Activated CD8-positive, alpha-beta memory T cell treated with anti-CD3 and anti-CD28 coated beads for 1 hour (primary cell): Measurements from ENCODE around the gene WDR74.
"Not testable (repeated sequence)": the region's sequence is repeated elsewhere in the genome, so short reads cannot be mapped to it uniquely, and the experiment has no call there.

Source experiments
- DNase-seq, 2 donors: peaks; one replicate each; pipeline ENCODE4 v3.0.0-alpha.2; 2020; ENCODE audit warnings: low read depth in 1 of 2; ENCODE audit errors: extremely low read depth in 1 of 2

Gene WDR74

DNA sequence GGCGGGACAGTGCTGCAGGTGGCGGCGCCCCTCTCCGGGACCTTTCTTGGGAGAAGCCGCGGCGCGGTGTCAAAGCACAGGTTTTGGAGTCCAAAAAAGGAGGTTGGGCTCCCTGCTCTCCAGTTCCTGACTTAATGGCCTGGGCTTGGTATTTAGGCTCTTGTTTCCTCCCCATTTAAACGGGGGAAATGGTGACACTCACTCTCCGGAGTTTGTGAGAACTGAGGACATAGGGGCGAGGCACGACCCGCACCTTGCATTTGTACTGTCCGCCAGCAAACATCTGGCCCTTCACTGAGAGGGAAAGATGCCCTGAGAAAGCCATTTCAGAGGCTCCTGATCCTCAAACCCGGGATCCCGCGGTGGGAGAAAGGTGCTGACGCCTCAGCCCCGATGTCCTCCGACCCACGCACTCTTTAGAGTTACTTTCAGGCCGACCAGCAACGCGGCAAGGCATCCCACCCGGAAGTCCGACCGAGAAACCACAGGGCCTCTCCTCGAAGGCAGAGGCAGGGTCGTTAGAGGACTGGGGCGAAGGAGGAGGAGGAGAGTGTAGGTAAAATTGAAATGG, 2.9 kb upstream of the WDR74 start:
- DNase-seq: no peak

DNA sequence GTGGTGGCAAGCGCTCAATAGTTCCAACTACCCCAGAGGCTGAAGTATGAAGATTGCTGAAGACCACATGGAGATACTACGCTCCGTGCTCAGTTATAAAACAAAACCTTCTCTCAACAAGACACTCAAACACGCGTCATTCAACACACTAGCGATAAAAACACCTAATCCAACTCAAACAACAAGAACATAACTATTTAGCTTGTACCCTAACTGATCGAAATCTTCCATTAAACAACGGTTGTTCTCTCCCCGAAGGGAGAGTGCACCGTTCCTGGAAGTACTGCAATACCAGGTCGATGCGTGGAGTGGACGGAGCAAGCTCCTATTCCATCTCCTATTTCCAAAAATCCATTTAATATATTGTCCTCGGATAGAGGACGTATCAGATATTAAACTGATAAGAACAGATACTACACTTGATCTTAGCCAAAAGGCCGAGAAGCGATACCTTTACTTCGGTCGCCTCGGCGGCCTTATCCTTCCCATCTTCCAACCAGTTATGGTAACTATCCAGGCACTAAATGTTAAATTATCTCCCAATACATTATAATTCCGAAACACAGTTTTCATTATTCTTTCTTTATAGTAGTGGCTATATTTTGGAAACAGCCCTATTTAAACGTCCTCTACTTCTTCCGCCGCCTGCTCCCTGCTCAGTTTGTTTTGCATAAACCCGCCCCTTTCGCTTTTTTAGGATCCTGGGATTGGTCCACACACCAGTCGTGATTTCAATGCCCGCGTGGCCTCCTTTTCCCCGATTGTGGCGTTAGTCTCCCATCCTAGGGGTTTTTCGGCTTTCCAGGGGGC, 2.2 kb upstream of the WDR74 start:
- peak; percentile 49 to 59 for DNase-seq

DNA sequence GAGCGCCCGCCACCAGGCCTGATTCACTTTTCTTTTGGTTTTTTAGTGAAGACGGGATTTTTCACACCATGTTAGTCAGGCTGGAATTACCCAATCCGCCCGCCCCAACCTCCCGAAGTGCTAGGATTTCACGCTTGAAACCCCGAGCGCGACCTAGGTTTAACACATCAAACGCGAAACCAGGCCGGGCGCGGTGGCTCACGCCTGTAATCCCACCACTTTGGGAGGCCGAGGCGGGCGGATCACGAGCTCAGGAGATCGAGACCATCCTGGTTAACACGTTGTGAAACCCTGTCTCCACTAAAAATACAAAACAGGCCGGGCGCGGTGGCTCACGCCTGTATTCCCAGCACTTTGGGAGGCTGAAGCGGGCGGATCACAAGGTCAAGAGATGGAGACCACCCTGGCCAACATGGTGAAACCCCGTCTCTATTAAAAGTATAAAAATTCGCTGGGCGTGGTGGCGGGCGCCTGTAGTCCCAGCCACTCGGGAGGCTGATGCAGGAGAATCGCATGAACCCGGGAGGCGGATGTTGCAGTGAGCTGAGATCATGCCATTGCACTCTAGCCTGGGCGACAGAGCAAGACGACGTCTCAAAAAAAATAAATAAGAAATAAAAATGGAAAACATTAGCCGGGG, 1.5 kb upstream of the WDR74 start:
- peak; percentile 55 to 58 for DNase-seq

DNA sequence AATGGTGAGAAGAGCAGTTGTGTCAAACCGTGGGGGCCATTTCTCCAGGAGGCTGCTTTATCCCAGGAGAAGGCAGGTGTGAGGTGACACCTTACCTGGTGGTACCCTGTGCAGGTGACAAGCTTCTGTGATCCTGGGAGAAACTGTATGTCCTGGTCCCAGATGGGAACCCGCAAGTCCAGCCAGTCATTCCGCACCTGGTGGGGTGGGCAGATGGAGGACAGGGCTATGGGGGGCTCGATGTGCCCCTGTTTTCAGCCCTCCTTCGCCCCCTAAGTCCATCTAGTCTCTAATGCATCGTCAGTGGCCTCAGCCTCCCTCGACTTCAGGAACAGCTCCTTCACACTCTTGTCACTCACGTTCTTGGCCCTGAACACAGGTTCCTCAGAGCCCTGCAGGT, 4.1 kb downstream of the WDR74 start:
- DNase-seq: no peak

DNA sequence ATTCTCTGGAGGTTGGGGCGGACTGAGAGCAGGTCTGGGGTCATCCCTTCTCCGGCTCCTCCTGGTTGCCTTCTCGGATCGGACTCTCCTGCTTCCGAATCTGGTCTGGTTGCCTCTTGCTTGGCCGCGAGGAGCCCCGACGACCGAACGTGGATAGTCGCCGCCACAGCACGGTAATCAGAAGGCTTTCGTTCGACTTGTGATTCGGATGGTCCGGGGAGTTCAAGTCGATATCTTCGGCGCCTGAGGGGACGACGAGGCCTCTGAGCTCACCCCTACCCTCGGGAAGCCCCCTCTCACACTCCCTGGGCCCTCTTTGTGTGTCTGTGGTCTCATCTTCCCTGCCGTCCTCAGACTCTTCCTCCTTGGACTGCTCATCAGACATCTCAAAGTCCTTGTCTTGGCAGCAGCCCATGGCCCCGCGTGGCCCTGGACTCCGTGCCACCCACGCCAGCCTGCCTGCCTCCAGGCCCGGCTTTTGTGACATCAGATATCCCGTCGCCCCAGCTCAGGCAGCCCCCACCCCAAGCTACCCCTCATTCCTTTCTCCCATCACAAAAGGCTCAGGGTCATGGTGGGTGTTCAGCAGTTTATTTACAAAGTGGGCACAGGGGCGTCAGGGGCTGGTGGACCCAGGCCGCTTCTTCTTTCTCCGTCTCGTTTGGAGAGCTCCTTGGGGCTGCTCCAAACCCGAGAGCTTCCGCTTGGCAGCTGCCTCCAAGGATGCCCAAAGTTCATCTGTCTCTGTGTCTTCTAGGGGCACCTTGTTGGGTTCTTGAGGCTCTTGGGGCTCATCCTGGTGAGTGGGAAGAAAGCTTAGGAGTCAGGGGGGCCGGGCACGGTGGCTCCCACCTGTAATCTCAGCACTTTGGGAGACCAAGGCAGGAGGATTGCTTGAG, 6.8 kb downstream of the WDR74 start, which contains the start of gene TEX54:
TEX54 (minus strand) TSS at position 506 of the 899 bp plus-strand sequence.
- DNase-seq: no peak

DNA sequence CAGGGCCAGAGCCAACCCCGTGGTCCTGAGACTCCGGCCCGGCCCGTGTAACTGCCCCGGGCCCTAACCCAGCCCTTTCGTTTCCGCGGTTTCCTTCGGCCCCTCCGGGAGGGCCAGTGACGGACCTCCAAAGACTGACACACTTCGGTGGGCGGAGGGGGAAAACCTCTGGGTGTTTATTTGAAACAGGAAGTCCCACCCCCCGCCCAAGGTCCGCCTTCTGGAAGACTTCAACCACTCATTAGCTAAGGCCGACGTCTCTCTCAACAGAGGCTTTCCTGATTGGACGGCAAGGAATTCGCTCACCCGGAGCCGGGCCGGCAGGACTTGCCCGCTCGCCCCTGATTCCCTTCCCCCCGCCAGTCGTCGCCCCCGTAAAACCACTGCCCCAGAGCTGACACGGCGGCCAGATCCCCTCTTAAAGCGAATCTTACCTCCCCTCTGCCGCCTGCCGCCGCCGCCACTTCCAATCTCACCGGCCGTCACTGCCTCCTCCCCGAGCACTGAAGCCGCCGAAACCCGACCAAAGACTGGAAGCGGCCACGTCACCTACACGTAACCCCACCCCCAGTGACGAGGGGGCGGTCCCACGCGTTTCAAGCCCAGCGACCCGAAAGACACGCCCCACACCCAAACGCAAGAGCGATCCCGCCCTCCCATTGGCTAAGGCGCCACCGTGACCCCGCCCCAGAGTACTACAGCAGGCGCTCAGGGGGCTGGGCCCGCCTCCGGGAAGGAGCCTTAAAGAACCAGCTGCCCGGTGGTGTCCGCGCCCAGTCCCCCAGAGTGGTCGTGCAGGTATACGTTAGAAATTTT, 7.7 kb downstream of the WDR74 start, which contains the start of gene STX5:
STX5 (minus strand) TSS at position 532 of the 816 bp plus-strand sequence. CDS start 808 bp downstream, outside the sequence.
- DNase-seq: peak; percentile 97 to 99

DNA sequence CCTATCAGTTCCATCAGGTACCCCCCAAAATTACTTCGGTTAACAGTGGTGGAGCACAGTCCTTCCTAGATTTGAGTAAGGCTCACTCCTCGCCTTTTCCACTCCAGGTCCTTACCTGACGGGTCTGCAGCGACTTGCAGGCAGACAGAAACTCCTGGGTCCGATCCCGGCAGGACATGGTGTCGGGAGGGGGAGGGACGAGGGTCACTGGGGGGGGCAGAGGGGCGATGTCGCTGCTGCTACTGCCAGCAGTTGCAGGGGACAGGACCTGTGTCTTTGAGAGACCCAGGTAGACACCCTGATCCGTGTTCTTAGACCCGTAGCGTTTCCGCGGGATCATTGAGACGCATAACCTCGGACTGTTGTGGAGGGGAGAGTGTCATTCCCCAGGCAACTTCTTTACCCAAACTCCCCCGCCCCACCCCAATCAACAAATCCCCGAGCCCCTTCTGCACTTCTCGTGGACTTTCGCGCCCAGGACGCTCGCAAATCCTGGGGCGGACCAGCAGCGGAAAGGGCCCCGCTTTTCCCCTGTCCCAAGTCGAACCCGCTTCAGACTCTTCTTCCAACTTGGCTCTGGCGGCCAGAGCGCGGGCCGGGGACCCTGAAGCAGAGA, 8.4 kb downstream of the WDR74 start:
- no peak for DNase-seq

DNA sequence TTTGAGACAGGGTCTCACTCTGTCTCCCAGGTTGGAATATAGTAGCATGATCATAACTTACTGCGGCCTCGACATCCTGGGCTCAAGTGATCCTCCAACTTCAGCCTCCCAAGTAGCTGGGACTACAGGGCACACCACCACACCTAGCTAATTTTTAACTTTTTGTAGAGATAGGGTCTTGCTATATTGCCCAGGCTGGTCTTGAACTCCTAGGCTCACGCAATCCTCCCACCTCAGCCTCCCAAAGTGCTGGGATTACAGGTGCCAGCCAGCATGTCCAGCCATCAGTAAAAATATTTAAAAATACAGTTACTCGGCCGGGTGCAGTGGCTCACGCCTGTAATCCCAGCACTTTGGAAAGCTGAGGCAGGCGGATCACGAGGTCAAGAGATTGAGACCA, 11.3 kb downstream of the WDR74 start:
- not testable (repeated sequence) for DNase-seq

DNA sequence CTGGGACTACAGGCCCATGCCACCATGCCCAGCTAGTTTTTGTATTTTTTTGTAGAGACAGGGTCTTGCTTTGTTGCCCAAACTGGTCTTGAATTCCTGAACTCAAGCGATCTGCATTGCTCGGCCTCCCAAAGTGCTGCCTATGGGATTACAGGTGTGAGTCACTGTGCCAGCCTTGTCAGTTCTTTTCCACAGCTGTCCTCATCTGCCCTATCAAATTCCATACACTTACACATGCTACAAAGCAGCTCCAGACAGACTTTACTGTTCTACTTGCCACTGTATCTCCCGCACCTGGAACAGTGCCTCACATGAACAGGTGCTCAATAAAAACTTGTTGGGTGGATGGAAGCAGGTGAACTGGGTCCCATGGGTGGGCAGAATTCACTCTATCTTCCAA, 15.7 kb downstream of the WDR74 start:
- no peak for DNase-seq

DNA sequence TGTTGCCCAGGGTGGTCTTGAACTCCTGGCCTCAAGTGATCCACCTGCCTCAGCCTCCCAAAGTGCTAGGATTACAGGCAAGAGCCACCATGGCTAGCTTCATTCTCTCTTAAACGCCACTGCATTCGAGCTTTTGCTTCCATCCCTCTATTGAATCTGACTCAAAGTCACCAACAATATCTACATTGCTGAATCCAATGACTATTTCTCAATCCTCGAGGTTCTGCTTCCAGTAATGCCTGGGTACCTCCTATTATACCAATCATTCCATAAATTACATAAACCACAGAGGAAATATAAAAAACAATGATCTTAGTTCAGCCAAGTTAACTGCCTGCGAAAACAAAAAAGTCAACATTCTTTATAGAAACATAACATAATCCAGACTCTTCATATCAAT, 22.3 kb downstream of the WDR74 start:
- no peak for DNase-seq

DNA sequence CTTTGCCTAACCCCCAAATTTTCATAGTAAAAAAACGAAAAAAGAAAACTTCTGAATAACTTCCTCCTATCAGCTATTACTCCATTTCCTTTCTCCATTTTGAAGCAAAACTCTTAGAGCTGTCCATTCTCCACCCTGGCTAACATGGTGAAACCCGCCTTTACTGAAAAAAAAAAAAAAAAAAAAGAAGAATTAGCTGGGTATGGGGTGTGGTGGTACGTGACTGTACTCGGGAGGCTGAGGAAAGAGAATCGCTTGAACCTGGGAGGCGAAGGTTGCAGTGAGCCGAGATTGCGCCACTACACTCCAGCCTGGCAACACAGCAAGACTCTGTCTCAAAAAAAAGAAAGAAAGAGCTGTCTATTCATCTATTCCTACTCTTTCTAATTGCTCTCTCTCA, 22.8 kb downstream of the WDR74 start:
- DNase-seq: no peak

DNA sequence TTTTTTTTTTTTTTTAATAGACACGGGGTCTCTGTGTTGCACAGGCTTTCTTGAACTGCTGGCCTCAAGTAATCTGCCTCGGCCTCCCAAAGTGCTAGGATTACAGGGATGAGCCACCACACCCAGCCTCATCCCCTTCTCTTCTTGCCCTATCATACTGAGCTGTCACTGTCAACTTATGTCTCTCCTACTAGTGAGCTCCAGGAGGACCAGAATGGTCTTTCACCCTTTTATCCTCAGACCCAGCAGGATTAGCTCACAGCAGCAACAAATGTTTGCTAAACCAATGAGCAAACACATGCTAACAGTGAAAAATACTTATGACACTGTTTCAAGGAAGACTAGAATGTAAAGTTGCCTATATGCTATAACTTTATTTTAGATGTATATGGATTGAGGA, 27.7 kb downstream of the WDR74 start:
- DNase-seq: no peak

DNA sequence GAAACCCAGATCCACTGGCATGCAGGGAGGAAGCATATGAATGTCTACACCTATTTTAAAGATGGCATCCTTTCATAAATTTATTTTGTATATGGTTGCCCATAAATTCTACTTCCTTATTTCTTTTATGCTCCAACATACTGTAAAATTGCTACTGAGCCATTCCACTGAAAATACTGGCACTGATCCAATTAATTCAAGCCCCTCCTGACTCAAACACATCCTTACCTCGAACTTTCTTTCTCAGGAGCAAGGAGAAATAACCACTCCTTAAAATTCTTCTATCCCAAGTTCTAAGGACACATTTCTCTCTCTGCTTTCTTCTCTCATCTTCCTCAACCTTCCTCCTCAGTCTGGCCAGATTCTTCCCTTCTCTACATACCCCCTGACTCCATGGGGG, 28.6 kb downstream of the WDR74 start:
- no peak for DNase-seq

DNA sequence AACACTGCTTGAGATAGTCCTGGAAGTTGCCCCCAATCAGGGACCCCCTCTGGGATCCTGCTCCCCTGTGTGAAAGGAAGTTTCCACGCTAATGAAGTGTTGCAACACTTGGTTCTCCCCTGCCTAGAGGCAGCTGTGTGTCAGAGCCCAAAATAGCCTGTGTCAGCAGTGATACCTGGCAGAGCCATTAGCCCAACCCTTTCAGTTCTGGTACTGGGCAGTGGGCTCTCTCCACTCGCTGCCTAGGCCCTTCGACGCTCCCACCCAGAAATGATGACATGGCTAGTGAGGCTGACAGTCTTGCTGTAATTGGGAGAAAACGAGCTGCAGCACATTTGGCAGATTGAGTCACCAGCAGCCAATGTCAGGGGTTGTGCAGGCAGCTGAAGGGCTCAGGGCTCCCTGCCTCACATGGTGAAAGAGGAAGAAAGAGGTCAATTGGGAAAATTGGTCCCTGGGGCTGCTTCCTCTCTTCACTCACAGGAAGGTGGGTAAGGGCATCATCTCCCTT, 32.7 kb downstream of the WDR74 start:
- no peak for DNase-seq

DNA sequence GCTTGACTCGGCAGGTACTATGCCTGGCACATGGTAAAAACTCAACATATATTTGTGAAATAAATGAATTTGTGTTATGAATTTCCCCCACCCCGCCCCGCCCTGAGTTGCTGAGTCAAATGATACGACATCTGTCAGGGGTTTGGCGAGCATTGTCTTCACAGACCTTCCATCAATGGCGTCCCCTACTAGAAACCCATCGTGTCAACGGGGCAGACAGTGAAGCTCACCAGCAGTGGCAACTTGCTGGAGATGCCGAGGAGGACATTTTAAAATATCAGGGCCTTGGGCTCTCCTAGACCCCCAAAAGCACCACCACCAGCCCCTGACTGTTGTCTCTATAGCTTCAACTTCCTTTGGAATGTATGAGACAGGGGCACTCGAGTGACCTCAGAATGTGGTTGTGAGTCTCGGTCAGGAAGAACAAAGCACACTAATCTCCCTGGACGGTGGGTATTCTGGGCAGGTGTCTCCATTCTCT, 33.4 kb downstream of the WDR74 start:
- no peak for DNase-seq

DNA sequence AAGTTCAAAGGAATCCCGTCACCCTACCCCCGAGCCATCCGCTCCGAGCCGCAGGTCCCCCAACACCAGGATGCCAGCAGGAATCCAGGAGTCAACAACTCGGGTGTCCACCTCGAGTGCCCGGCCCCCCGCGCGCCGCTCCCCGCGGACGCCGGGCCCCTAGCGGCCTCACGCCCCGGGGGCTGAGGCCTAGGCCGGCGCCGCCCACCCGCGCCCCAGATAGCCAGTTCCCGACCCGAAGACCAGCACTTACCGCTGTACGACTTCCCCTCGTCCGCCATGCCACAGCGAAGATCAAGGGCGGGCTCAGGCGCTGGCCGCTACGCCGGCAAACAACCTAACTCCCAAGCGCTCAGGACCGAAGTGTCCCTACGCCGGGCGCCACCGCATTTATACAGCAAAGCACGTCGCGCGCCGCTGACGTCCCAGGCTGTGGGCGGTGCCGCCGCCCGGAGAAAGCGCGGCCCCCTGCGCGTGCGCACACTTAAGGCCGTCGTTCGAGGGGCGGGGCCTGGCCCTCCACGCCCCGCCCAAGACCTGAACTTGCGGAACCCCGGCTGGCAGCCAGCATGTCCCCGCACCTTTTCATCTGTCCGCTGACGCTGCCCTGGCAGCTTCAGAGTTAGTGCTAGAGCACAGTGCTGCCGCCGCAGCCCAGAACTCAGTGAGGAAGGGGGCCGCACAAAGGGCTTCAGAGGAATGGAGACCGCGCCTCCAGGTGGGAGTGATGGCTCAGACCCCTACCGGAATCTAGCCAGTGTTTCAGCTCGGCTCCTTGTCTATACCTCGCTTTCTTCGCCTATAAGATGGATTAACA, 34.1 kb downstream of the WDR74 start, which contains the start of gene NXF1:
NXF1 (minus strand) TSS at position 365 of the 817 bp plus-strand sequence; CDS start at position 281, 84 bp downstream.
- DNase-seq: peak; percentile 87 to 97

DNA sequence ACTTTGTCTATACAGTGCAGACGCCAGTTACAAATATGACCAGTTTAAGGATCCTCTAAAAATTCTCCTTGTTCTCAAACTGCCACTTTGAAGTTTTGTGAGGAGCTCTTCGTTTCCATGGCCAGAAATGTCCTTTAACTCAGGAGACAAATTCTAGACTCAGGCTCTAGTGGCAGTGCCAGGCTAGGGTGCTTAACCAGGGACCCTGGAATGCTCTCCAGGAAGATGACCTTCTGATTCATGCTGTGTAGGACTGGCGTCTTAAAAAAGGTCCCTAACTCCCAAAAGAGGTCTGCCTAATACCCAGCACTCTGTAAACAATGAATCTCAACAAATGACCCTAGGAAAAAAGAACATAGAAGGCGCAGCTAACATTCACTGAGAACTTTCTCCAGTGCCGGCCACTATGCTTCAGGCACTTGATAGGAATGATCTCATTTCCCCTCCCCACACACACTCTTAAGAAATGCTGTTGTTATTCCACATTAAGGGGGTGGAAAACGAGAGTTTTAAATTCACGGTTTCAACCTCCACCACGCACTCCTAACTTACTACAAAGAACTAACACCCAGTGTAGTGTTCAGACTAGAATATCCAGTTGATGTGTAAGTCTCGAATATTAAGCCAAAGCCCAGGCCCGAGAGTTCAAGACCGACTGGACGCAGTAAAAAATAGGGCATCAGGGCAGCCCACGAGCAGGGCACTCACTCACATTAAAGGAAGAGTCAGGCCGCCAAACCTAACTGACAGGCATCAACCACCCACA, 34.9 kb downstream of the WDR74 start:
- DNase-seq: no peak

DNA sequence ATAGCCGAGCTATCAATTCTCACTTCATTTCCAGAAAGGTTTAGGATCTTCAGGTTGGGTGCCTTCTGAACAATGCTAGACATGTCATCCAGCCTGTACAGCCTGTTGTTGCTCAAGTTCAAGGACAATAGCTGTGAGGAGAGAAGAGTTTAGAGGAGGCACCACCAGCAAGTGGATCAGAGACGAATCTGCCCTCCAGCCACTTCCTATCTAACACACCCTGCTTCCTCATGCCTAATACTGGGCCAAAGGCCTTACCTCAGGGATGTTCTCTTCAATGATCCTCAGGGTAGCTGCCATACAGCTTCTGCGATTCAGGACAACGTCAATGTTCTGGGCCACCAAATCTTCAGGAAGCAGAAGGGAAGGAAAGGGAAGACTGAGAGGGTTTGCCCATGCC, 38.3 kb downstream of the WDR74 start:
- DNase-seq: no peak
